GM12872 (cell line): Measurements from ENCODE around the gene SDK1.

Experiments used
- CTCF ChIP-seq: IDR thresholded peaks from 3 replicates; pipeline ENCODE4 v1.5.1; 2011; ENCODE audit warnings: low read depth, mild to moderate bottlenecking, low read length, moderate library complexity; ENCODE audit not compliant: insufficient read depth

SDK1 gene

GRCh38 chr7:3300651-3301448, at the start of gene SDK1:
Gene SDK1 (plus strand): TSS chr7:3301252. CDS start chr7:3301587, 335 bp downstream.
- TF ChIP-seq CTCF: peak; percentile 61; the same call in 1 of the 3 replicates

GRCh38 chr7:3254718-3255117, 46.3 kb upstream of the SDK1 start:
- no peak for TF ChIP-seq CTCF

GRCh38 chr7:3259711-3260400, 41.2 kb upstream of the SDK1 start:
- no peak for TF ChIP-seq CTCF

GRCh38 chr7:3260401-3260715, 40.7 kb upstream of the SDK1 start:
- TF ChIP-seq CTCF: no peak

- TF ChIP-seq CTCF: no peak
These were observed 36.2 kb upstream of the SDK1 start for GRCh38 chr7:3264693-3265339.

- no peak for TF ChIP-seq CTCF
These were observed 35.7 kb upstream of the SDK1 start for GRCh38 chr7:3265388-3265787.

- TF ChIP-seq CTCF: no peak
These were observed 34.8 kb upstream of the SDK1 start for GRCh38 chr7:3266240-3266639.
